Ishikawa (cell line): ENCODE measurements around the gene PPP1R9A.

Experiments
- CEBPB ChIP-seq: IDR thresholded peaks from 2 replicates; pipeline ENCODE4 v1.6.1; 2012
- CREB1 ChIP-seq: IDR thresholded peaks from 2 replicates; pipeline ENCODE4 v1.6.1; 2012; ENCODE audit warnings: low read depth
- EGR1 ChIP-seq: IDR thresholded peaks from 2 replicates; pipeline ENCODE4 v1.6.1; 2012
- EP300 ChIP-seq: IDR thresholded peaks from 2 replicates; pipeline ENCODE4 v1.6.1; 2012; ENCODE audit warnings: borderline replicate concordance
- FOXM1 ChIP-seq: IDR thresholded peaks from 2 replicates; pipeline ENCODE4 v1.6.1; 2012; ENCODE audit warnings: low read depth, borderline replicate concordance
- NFIC ChIP-seq: IDR thresholded peaks from 2 replicates; pipeline ENCODE4 v1.6.1; 2012
- RAD21 ChIP-seq: IDR thresholded peaks from 2 replicates; pipeline ENCODE4 v1.6.1; 2012; ENCODE audit warnings: low read depth
- REST ChIP-seq: IDR thresholded peaks from 2 replicates; pipeline ENCODE4 v1.6.1; 2012; ENCODE audit warnings: low read depth, mild to moderate bottlenecking
- TAF1 ChIP-seq: IDR thresholded peaks from 2 replicates; pipeline ENCODE4 v1.6.1; 2012; ENCODE audit warnings: low read depth, mild to moderate bottlenecking
- TCF12 ChIP-seq: IDR thresholded peaks from 2 replicates; pipeline ENCODE4 v1.6.1; 2012; ENCODE audit warnings: low read depth
- TEAD4 ChIP-seq: IDR thresholded peaks from 2 replicates; pipeline ENCODE4 v1.6.1; 2012
- YY1 ChIP-seq: IDR thresholded peaks from 2 replicates; pipeline ENCODE4 v1.6.1; 2012; ENCODE audit warnings: low read depth
- ZBTB7A ChIP-seq: IDR thresholded peaks from 2 replicates; pipeline ENCODE4 v1.6.1; 2012; ENCODE audit warnings: low read depth
- TF ChIP-seq, protein P1 (sequence below): IDR thresholded peaks from 2 replicates; pipeline ENCODE4 v1.6.1; 2012
- TF ChIP-seq, protein P2 (sequence below): IDR thresholded peaks from 2 replicates; pipeline ENCODE4 v1.6.1; 2012

Gene PPP1R9A

DNA sequence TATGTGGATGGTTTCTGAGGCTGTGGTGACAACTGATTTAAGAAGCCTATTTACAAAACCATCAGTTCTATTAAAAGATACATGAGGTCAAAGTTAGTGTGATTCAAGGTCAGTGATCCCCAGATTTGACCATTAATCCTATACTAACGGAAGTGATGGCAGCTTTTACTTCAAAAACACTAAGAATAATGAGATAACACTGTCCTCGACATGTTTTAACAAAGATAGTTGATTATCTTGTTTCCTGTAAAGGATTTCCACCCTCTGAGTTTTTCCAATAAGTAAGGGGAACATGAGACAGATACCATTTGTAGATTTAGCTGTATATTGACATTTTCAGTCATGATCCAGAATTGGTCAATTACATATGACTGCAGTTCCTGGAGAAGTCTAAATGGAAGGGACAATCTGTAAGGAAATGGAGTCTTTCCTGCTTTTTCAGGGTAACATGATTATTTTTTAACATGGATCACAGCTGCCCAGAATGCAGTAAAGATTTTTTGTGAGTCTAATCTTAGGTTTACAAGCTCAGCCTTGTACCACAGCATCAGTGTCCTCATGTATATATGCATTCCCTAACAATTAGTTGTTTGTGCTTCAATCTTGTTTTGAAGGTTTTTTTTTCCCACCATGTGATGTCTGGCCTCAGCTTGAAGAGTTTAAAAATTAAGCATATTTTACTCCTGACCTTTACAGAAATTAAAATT is 188.0 kb downstream of the PPP1R9A start:
- TF ChIP-seq REST (no peak), EGR1 (no peak), ZBTB7A (no peak), NFIC (no peak), TAF1 (no peak), YY1 (no peak), EP300 (no peak), FOXM1 (no peak), CREB1 (no peak), TEAD4 (no peak), CEBPB (no peak), RAD21 (no peak), TCF12 (no peak)
- TF ChIP-seq, protein P1, sequence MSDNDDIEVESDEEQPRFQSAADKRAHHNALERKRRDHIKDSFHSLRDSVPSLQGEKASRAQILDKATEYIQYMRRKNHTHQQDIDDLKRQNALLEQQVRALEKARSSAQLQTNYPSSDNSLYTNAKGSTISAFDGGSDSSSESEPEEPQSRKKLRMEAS = no peak
- TF ChIP-seq, protein P2, sequence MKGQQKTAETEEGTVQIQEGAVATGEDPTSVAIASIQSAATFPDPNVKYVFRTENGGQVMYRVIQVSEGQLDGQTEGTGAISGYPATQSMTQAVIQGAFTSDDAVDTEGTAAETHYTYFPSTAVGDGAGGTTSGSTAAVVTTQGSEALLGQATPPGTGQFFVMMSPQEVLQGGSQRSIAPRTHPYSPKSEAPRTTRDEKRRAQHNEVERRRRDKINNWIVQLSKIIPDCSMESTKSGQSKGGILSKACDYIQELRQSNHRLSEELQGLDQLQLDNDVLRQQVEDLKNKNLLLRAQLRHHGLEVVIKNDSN = no peak

DNA sequence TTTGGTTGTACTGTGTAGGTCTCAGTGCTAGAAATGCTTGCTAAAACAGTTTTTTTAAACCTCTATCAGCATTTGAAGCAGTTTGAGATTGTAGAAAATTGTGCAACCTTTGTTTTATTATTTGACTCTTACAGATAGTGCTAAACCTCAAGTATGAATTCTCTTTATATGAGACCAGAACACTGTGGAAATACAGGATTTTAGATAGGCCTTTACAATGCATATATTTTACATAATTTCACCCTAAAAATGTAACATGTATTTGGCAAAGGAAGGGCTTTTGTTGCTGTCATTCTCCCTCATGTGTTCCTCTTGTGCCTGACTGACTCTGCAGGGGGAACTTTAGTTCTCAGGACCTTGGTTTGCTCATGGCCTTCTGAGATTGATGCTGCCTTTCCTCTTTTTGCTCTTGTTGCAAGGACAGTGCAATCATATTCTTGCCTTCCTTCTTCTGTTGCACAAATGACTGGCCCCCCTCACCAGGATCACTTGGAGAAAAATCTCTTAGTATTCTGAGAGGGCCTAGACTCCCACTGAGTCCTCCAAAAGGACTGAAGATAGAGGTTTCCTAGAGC is 188.7 kb downstream of the PPP1R9A start:
- TF ChIP-seq CREB1 (no peak), EGR1 (no peak), NFIC (no peak), ZBTB7A (no peak), YY1 (no peak), REST (no peak), FOXM1 (no peak)

DNA sequence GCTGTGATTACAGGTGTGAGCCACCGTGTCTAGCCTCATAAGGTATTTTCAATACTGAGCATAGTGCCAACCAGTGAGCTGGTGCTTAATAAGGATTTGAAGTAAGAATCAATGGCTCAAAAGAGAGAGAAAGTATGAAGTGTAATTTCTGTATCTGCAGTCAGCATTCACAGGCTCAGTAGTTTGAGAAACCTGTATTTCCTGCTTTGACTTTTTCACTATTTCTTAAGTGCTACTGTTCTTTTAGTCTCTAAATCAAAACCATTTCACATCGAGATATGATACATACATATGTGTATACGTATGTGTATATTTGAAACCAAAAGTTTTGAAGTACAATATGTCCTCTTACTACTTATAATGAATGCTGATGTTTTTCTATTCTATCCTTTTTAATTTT is 189.9 kb downstream of the PPP1R9A start:
- TF ChIP-seq TEAD4 (no peak), CEBPB (no peak), RAD21 (no peak), FOXM1 (no peak), TAF1 (no peak), YY1 (no peak), REST (no peak), EGR1 (no peak), TCF12 (no peak), EP300 (no peak), ZBTB7A (no peak), CREB1 (no peak), NFIC (no peak)
- TF ChIP-seq, protein P2 = no peak
- TF ChIP-seq, protein P1 = no peak

DNA sequence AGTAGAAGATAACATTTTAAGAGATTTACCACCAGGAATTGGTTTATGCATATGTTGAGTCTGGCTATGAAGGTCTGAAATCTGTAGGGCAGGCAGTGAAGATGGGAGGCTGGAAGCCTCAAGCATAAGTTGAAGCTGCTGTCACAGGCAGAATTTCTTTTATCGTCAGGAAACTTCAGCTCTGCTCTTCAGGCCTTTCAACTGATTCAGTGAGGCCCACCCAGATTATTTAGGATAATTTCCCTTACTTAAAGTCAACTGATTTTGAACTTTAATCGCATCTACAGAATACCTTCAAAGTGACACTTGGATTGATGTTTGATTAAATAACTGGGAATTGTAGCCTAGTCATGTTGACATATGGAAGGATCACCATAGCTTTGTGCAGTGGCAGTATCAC is 190.5 kb downstream of the PPP1R9A start:
- TF ChIP-seq RAD21 = no peak
- no peak for TF ChIP-seq ZBTB7A
- no peak for TF ChIP-seq EGR1
- no peak for TF ChIP-seq TAF1
- TF ChIP-seq CREB1 = no peak
- no peak for TF ChIP-seq TCF12
- no peak for TF ChIP-seq CEBPB
- TF ChIP-seq NFIC = no peak
- TF ChIP-seq, protein P2 = no peak
- no peak for TF ChIP-seq REST
- no peak for TF ChIP-seq TEAD4
- no peak for TF ChIP-seq FOXM1
- TF ChIP-seq, protein P1 = no peak
- no peak for TF ChIP-seq EP300
